Heart left ventricle (tissue), 16 donors: ENCODE data around the gene TTI1. TPM values are rescaled to one million over a fixed set of nuclear protein-coding genes. Genes with fewer than 3 reads are reported as not detected.

Experiments used
- ATAC-seq, 4 donors: fragments of 200-7000 bp; cut with Tn5 transposase; one replicate each; pipeline ENCODE4 v1.9.1; 2020 to 2022; ENCODE audit warnings: moderate library complexity in 4 of 4, mild to moderate bottlenecking in 3 of 4, moderate number of reproducible peaks in 1 of 4
- DNase-seq, 5 donors: peaks; one replicate each; pipeline ENCODE4 v3.0.0-alpha.2; 2020
- H3K27ac ChIP-seq, 12 donors: fragments of 200-600 bp; sonication (generic) in 4 of 12; one replicate each; pipeline versions ENCODE4 v1.5.0 to v1.8.0; 2016 to 2022; ENCODE audit warnings: mild to moderate bottlenecking in 2 of 12
- H3K27me3 ChIP-seq, 9 donors: fragments of 200-600 bp; sonication (generic) in 2 of 9; one replicate each; pipeline versions ENCODE4 v1.5.1 to v1.8.0; 2016 to 2022; ENCODE audit warnings: mild to moderate bottlenecking in 3 of 9
- H3K36me3 ChIP-seq, 9 donors: fragments of 200-600 bp; sonication (generic) in 2 of 9; one replicate each; pipeline versions ENCODE4 v1.5.0 to v1.8.0; 2018 to 2022; ENCODE audit warnings: mild to moderate bottlenecking in 2 of 9
- H3K4me1 ChIP-seq, 12 donors: fragments of 200-600 bp; sonication (generic) in 4 of 12; one replicate each; pipeline versions ENCODE4 v1.5.0 to v1.8.0; 2016 to 2022; ENCODE audit warnings: mild to moderate bottlenecking in 3 of 12
- H3K4me3 ChIP-seq, 12 donors: fragments of 200-600 bp; sonication (generic) in 4 of 12; one replicate each; pipeline versions ENCODE4 v1.5.0 to v1.8.0; 2017 to 2022; ENCODE audit warnings: mild to moderate bottlenecking in 9 of 12, moderate library complexity in 4 of 12
- H3K9me3 ChIP-seq, 12 donors: fragments of 200-600 bp; sonication (generic) in 4 of 12; one replicate each; pipeline versions ENCODE4 v1.5.0 to v1.8.0; 2016 to 2022; ENCODE audit warnings: mild to moderate bottlenecking in 1 of 12
- CTCF ChIP-seq, 12 donors: fragments of 200-600 bp; sonication (generic) in 4 of 12; IDR thresholded peaks; one replicate each; pipeline versions ENCODE4 v1.5.0 to v1.8.0; 2018 to 2022; ENCODE audit warnings: antibody characterized with exemption in 12 of 12, mild to moderate bottlenecking in 5 of 12
- POLR2A ChIP-seq, 2 donors: fragments of 450-650 bp; IDR thresholded peaks; one replicate each; pipeline ENCODE4 v1.6.1; 2017; ENCODE audit warnings: antibody characterized with exemption in 2 of 2, mild to moderate bottlenecking in 2 of 2, moderate library complexity in 2 of 2
- WGBS, 4 donors: extraction: QIAGEN DNeasy Blood & Tissue Kit in 2 of 4; methylation state at CpG; one replicate each; pipeline versions ENCODE4 v1.1.5 to v1.1.7; 2013 to 2018; 5-methylcytosine and 5-hydroxymethylcytosine counted together
- intact Hi-C, 10 donors: fragments of 100-400 bp; cut with DNase I; formaldehyde crosslinking; loops; one replicate each; pipeline versions ENCODE4 v1.11.1 to v1.14.2; 2022
- polyA plus RNA-seq, 2 donors: library from polyadenylated mRNA; stranded (reverse); fragments of 200-250 nt; gene quantifications; one replicate each; pipeline ENCODE4 v1.2.3, GENCODE V29; 2013
- total RNA-seq, 9 donors: library from RNA; depleted of rRNA in 2 of 9; stranded (reverse); fragments of >200 nt in 2 of 9; fragmentation: NEBNext Ultra II Directional in 3 of 9; extraction: Animal tissue kit (Norgen Biotek cat#: 25700) in 3 of 9; gene quantifications; one replicate each; pipeline versions ENCODE4 v1.1.0 to v1.2.4, GENCODE V29; 2016 to 2023
- donor health status: ischemic (EF 13 %, LVEDD 7.1; RV severe dilation, severe dysfunction).
- donor health status: healthy with polysubstance abuse.
- donor health status: DM: no; HTN: yes; CAD: no.
- donor health status: DM: no; HTN: no; CAD: no.
- donor health status: ischemic (EF 25% LVEDD 6.9; RV normal size, moderate dysfunction).
- donor health status: ischemic (EF 25% LVEDD 5.7; RV mildly dilated, moderate dysfunction).
- donor health status: healthy.
- donor health status: DM: yes; HTN: yes; CAD: no.
- donor health status: ischemic (EF 35%, LVEDD 5.7; RV mildly dilated, moderate dysfunction).
- donor health status: nonischemic (EF 11% LVEDD 7.7; RV severe dilation, severe dysfunction).
- donor health status: DM: yes; HTN: yes; CAD: no.
- donor health status: PGD.
- donor health status: ischemic (EF 29% LVEDD 5.4; RV normal size, mild dysfunction).
- donor health status: nonischemic (EF 23%, LVEDD 6.1; RV moderate dilation, normal function).

TTI1 gene
- total and polyA plus RNA-seq, 11 donors, result 7.3 to 13.3 (median 11.0) TPM

GRCh38 chr20:37983286-37983685, 50.0 kb downstream of the TTI1 start:
- no peak for TF ChIP-seq CTCF (IDR thresholded peaks at IDR 0.05)
- no peak for TF ChIP-seq POLR2A (IDR thresholded peaks at IDR 0.05)
- H3K4me3 ChIP-seq, result no peak overlapping the region
- peak overlapping the region in 3 of 12 donors; percentile 84 to 89 (median 87) for H3K27ac ChIP-seq
- H3K36me3 ChIP-seq, result peaks cover 0 to 33% (median 11%) of the 10 kb centered on the region in 9 donors
- 92 to 94% (median 93%) methylated on average over 13 of the region's 13 CpGs for WGBS, 4 donors
- ATAC-seq (no peak), DNase-seq (no peak)
- intact Hi-C loops, result no loop called here
- H3K9me3 ChIP-seq, result no peaks in the 10 kb centered on the region
- no peaks in the 10 kb centered on the region for H3K27me3 ChIP-seq
- peaks cover 0 to 42% (median 26%) of the 10 kb centered on the region in 12 donors for H3K4me1 ChIP-seq

- no peak overlapping the region for H3K27ac ChIP-seq
- TF ChIP-seq POLR2A (IDR thresholded peaks at IDR 0.05) (no peak), CTCF (IDR thresholded peaks at IDR 0.05) (no peak)
- no peaks in the 10 kb centered on the region for H3K9me3 ChIP-seq
- no peak for DNase-seq
- no peak overlapping the region for H3K4me3 ChIP-seq
- peaks cover 0 to 25% (median 12%) of the 10 kb centered on the region in 12 donors for H3K4me1 ChIP-seq
- peaks cover 0 to 26% (median 11%) of the 10 kb centered on the region in 9 donors for H3K36me3 ChIP-seq
- intact Hi-C loops, result no loop called here
- no peaks in the 10 kb centered on the region for H3K27me3 ChIP-seq
- 95 to 99% (median 97%) methylated on average over 8 of the region's 8 CpGs for WGBS, 4 donors
- no peak for ATAC-seq
These were observed 51.7 kb downstream of the TTI1 start for GRCh38 chr20:37981568-37981967.

GRCh38 chr20:37980876-37981275, 52.4 kb downstream of the TTI1 start:
- Histone ChIP-seq H3K36me3 (peaks cover 0 to 24% (median 11%) of the 10 kb centered on the region in 9 donors), H3K9me3 (no peaks in the 10 kb centered on the region), H3K4me1 (peaks cover 0 to 18% (median 8%) of the 10 kb centered on the region in 12 donors), H3K27me3 (no peaks in the 10 kb centered on the region), H3K27ac (no peak overlapping the region), H3K4me3 (no peak overlapping the region)
- intact Hi-C loops, result no loop called here
- WGBS, 4 donors, result 92 to 95% (median 94%) methylated on average over 5 to 6 of the region's 6 CpGs
- DNase-seq (no peak), ATAC-seq (no peak)
- no peak for TF ChIP-seq POLR2A (IDR thresholded peaks at IDR 0.05)

- DNase-seq (no peak), ATAC-seq (no peak)
- TF ChIP-seq CTCF (IDR thresholded peaks at IDR 0.05) (no peak), POLR2A (IDR thresholded peaks at IDR 0.05) (no peak)
- Histone ChIP-seq H3K4me1 (peaks cover 0 to 15% (median 8%) of the 10 kb centered on the region in 12 donors), H3K9me3 (no peaks in the 10 kb centered on the region), H3K27ac (no peak overlapping the region), H3K36me3 (peaks cover 0 to 24% (median 11%) of the 10 kb centered on the region in 9 donors), H3K27me3 (no peaks in the 10 kb centered on the region), H3K4me3 (no peak overlapping the region)
- 65 to 75% (median 66%) methylated on average over 8 of the region's 8 CpGs for WGBS, 4 donors
- intact Hi-C loops, result no loop called here
These were observed 52.9 kb downstream of the TTI1 start for GRCh38 chr20:37980383-37980782.
